GM18951 (cell line): ENCODE data around the gene DESI2.

Experiments used
- POLR2A ChIP-seq: IDR thresholded peaks from 4 replicates; pipeline ENCODE4 v1.6.1; 2011; ENCODE audit warnings: mild to moderate bottlenecking; ENCODE audit not compliant: insufficient read length, insufficient read depth; ENCODE audit errors: extremely low read depth
- in situ Hi-C: fragments of 300-500 bp; cut with MboI; formaldehyde crosslinking; loops from one replicate; pipeline ENCODE4 v1.12.0; 2022; ENCODE audit warnings: low sequenced_read_pairs, mixed read lengths, inconsistent platforms; ENCODE audit not compliant: unreplicated experiment

DESI2 gene

DNA sequence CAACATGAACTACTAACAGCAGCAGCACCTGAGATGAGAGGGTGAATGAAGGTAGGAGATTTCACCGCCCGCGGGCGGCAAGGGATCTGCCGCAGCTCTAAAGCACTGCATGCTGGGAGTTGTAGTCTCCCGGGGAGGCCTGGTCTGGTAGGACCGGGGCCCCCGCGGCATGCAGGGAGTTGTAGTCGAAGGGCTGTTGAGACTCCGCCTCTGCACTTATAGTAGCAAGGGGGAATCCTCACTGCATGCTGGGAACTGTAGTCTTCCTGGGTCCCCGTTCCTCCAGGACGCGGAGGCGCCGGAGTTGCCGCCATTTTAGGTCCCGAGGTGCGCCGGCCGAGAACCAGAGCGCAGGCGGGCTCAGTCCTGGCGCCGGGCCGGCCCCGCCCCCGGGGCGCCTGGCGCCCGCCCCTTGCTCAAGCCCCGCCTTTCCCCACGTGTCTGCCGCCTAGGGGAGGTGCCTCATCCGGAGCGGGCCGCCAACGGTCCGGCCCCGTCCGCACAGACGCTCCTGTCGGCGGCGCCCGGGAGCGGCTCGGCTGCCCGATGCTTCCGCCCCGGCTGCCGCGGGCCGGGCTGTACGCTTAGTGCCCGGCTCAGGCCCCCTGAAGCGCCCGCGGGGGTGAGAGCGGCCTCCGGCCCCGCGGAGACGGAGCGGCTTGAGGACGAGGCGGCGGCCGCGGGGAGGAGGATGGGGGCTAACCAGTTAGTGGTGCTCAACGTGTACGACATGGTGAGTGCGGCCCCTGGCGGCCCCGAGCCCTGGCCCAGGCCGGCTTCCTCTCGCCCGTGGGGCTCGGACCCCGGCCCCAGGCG, at the start of gene DESI2:
Gene DESI2, plus strand, starts transcription at position 504 of the 816 bp plus-strand sequence. Its CDS starts 188 bp downstream, at position 692.
- peak; percentile 98 for TF ChIP-seq POLR2A
- in situ Hi-C loops: no loop called here

DNA sequence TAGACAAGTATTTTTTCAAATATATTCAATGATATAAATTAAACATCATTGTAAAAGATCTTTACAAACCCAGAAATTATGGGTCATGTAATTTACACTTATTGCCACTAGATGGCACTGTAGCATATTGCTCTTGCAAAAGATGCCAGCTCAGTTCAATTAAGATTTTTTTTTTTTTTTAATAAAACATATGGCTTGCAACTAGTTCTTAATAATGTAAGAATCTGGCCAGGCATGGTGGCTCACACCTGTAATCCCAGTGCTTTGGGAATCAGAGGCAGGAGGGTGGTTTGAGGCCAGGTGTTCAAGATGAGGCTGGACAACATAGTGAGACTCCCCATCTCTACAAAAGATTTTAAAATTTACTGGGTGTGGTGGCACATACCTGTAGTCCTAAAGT, 49.4 kb upstream of the DESI2 start:
- TF ChIP-seq POLR2A: no peak
- in situ Hi-C loops: loop anchor here (10.0 kb wide), 2 partner anchors 191 to 441 kb away; no protein-coding TSS in a partner anchor

DNA sequence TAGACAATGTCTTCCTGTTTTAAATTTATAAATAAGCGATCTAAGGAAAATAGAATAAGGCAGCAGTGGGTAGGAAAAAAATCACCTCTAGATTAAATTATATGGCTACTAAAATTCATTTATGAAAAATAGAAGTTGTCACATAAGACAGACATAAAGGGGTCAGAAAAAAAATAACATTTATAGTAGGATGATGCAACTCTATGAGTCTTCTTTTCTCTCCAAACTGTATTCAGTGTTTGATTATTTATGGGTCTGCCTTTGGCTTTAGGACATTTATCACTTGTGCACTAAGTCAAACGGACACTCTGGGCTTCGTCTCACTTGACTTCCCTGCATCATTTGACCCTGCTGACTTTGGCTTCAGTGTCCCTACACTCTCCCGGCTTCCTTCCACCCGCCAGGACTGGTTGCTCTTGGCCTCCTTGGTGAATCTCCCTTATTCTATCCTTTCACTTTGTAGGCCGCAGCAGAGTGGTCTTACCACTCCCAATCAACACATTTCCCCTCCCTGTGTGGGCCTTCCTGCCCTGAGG, 47.0 kb upstream of the DESI2 start:
- TF ChIP-seq POLR2A: no peak
- in situ Hi-C loops: loop anchor here (10.0 kb wide), 2 partner anchors 189 to 439 kb away; no protein-coding TSS in a partner anchor

- in situ Hi-C loops: no loop called here
- no peak for TF ChIP-seq POLR2A
Measured at GRCh38 chr1:244614113-244614836, 38.7 kb upstream of the DESI2 start.

- in situ Hi-C loops: no loop called here
- no peak for TF ChIP-seq POLR2A
Measured at GRCh38 chr1:244614879-244615278, 38.0 kb upstream of the DESI2 start.

- in situ Hi-C loops: no loop called here
- TF ChIP-seq POLR2A: no peak
Measured at GRCh38 chr1:244615301-244615700, 37.6 kb upstream of the DESI2 start.

DNA sequence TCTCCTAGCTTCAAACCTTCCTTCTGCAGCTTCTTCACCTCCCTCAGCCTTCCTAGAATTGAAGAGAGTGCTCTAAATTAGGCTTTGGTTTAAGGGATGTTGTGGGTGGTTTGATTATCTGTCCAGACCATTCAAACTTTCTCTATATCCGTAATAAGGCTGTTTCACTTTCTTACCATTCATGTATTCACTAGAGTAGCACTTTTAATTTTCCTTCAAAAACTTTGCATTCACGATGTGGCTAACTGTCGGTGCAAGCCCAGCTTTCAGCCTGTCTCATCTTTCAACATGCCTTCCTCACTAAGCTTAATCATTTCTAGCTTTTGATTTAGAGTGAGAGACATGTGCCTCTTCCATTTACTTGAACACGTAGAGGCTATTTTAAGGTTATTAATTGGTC, 26.2 kb upstream of the DESI2 start:
- no peak for TF ChIP-seq POLR2A
- in situ Hi-C loops: no loop called here

DNA sequence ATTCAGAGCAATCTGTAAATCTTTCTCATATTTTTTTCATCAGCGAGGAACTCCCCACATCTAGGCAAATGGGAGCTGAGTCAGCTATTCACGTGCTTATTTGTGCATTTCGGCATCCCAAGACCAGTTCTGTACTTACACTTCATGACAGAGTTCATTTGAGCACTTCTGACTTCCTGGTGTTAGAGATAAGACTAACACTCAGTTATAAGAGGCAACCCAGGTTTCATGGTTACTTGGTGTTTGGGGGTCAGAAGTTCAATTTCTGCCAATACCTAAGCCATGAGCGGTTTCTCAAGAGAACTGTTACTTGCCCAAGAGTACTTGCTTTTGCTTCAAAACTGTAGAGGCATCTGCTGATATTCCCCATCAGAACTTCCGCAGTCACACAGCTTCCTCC, 24.1 kb upstream of the DESI2 start:
- in situ Hi-C loops: no loop called here
- TF ChIP-seq POLR2A: no peak

DNA sequence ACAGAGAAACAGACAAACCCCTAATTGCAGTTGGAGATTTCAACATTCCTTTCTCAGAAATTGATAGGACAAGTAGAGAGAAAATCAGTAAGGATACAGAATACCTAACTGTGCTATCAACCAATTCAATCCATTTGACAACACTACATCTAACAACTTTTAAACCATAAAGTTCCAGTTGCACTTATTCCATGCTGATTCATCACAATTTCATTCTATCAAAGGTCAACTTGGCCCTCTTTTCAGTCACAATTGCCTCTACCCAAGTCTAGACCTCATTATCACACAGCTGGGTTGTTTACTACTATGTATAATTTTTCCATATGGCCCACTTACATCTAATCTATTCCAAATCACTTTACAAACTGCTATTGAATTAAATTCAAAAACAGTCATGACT, 19.8 kb upstream of the DESI2 start:
- in situ Hi-C loops: no loop called here

GRCh38 chr1:244634546-244634945, 18.4 kb upstream of the DESI2 start:
- no peak for TF ChIP-seq POLR2A
- in situ Hi-C loops: no loop called here

More for the DNA sequence above, 19.8 kb upstream of the DESI2 start:
- TF ChIP-seq POLR2A: no peak

DNA sequence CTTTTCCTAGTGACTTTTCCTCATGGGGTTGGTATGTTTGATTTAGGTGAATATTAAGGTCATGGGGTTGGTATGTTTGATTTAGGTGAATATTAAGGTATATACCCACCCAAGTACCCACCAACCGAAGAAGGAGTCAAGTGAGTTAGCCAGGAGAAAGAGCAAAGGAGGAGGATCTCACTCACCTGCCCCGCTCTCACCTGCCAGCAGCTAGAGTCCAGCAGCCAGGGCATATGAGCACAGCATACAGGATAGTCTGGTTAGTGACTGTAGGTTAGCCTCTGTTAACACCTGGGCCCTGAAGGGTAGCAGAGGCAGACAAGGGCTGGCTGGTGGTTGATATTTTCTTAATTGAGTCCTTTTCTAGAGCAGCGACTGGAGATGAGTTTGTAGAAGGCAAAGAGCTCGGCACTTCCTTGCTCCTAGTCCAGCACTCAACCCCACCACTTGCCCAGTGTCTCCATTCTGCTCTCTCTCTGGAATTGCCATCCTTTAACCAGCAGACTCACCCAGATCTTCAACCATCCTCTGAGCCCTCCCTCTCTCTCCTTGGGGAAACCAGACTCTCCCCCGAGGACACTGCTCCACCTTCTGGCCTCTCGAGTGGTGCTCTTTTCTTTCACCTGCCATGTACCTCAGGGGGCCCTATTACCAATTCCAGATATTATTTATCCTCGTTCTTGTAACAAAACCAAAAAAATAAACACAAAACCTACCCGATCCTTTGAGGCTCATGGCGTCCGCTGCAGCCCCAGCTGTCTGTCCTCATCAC, 16.3 kb upstream of the DESI2 start:
- in situ Hi-C loops: no loop called here
- no peak for TF ChIP-seq POLR2A

DNA sequence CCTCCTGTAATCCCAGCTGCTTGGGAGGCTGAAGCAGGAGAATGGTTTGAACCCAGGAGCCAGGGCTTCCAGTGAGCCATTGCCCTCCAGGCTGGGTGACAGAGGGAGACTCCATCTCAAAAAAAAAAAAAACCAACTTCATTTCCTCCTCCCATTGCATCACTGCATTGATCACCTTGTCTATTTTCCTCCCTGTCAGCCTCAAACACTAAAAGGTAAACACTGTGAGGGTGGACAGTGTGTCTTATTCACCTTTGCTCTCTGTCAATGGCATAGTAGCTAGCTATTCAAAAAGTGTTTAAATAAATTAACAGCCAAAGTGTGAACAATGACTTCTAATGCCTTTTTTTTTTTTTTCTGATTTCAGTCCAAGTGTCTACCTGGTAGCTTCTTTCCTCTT, 13.4 kb upstream of the DESI2 start:
- no peak for TF ChIP-seq POLR2A
- in situ Hi-C loops: no loop called here

- in situ Hi-C loops: no loop called here
- no peak for TF ChIP-seq POLR2A
Measured at GRCh38 chr1:244640917-244641316, 12.0 kb upstream of the DESI2 start.
